PFSK-1 (cell line): Measurements from ENCODE around the gene CHL1.

Source experiments
- FOXP2 ChIP-seq: optimal IDR thresholded peaks from 2 replicates; pipeline ENCODE3; 2011; ENCODE audit warnings: borderline replicate concordance, control low read depth, inconsistent platforms; ENCODE audit not compliant: insufficient read depth; ENCODE audit errors: extremely low read length, extremely low read depth
- POLR2AphosphoS5 ChIP-seq: IDR thresholded peaks from 2 replicates; pipeline ENCODE4 v1.6.1; 2012; ENCODE audit warnings: low read depth, mild to moderate bottlenecking, control low read depth, low read length, moderate library complexity
- SIN3A ChIP-seq: IDR thresholded peaks from 2 replicates; pipeline ENCODE4 v1.6.1; 2012; ENCODE audit warnings: mild to moderate bottlenecking, low read length, moderate library complexity, borderline replicate concordance; ENCODE audit not compliant: insufficient read depth
- TAF1 ChIP-seq: IDR thresholded peaks from 2 replicates; pipeline ENCODE4 v1.6.1; 2012; ENCODE audit warnings: low read length, control low read depth, borderline replicate concordance; ENCODE audit not compliant: insufficient read depth
- TF ChIP-seq, protein P1 (sequence below), 2 experiments: IDR thresholded peaks; 2 replicates each; pipeline versions ENCODE4 v1.6.1 to v1.8.0; 2011 to 2012; ENCODE audit warnings: low read depth in 2 of 2, low read length in 2 of 2, control low read depth in 1 of 2, inconsistent platforms in 1 of 2, mild to moderate bottlenecking in 1 of 2, moderate library complexity in 1 of 2; ENCODE audit not compliant: insufficient read depth in 1 of 2

DNA sequence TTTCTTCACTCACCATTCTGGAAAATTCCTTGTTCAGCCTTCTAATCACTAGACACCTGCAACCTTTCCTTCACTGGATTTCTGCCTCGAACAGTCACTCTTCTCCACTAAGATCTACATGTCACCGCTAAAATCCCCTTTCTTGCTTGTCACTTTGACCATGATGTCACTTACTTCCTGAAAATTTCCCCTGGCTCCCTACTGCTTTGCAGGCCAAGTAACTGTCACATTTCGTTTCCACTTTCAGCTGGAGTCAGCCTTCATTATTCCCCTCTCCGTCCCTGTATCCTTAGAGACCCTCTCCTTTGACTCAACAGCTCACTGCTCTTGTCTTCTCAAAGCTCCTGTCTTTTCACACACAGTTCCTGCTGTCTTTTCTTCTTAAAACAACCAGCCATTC lies 15.9 kb downstream of the CHL1 start:
- TF ChIP-seq POLR2AphosphoS5 (no peak), SIN3A (no peak), TAF1 (no peak), FOXP2 (no peak)
- TF ChIP-seq, protein P1, sequence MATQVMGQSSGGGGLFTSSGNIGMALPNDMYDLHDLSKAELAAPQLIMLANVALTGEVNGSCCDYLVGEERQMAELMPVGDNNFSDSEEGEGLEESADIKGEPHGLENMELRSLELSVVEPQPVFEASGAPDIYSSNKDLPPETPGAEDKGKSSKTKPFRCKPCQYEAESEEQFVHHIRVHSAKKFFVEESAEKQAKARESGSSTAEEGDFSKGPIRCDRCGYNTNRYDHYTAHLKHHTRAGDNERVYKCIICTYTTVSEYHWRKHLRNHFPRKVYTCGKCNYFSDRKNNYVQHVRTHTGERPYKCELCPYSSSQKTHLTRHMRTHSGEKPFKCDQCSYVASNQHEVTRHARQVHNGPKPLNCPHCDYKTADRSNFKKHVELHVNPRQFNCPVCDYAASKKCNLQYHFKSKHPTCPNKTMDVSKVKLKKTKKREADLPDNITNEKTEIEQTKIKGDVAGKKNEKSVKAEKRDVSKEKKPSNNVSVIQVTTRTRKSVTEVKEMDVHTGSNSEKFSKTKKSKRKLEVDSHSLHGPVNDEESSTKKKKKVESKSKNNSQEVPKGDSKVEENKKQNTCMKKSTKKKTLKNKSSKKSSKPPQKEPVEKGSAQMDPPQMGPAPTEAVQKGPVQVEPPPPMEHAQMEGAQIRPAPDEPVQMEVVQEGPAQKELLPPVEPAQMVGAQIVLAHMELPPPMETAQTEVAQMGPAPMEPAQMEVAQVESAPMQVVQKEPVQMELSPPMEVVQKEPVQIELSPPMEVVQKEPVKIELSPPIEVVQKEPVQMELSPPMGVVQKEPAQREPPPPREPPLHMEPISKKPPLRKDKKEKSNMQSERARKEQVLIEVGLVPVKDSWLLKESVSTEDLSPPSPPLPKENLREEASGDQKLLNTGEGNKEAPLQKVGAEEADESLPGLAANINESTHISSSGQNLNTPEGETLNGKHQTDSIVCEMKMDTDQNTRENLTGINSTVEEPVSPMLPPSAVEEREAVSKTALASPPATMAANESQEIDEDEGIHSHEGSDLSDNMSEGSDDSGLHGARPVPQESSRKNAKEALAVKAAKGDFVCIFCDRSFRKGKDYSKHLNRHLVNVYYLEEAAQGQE (IDR thresholded peaks at IDR 0.05; ENCODE audit: insufficient read depth in 1 of 2, low read depth in 2 of 2, low read length in 2 of 2), result no peak
